Keratinocyte (primary cell): ENCODE measurements around the gene IFNAR1. TPM values are rescaled to one million over a fixed set of nuclear protein-coding genes. Genes with fewer than 3 reads are reported as not detected.

Experiments used
- DNase-seq: peaks from one replicate; pipeline ENCODE4 v3.0.0-alpha.2; 2011; ENCODE audit warnings: low read depth, missing footprints, low spot score
- FAIRE-seq: peaks from 2 replicates; lab custom pipeline; 2011; peaks lifted over from hg19 to GRCh38; lab: Jason Lieb, UNC
- H2AFZ ChIP-seq: 2 replicates; pipeline ENCODE4 v1.6.0; 2012; ENCODE audit warnings: low read length, control low read depth, inconsistent platforms; ENCODE audit not compliant: control insufficient read depth
- H3K27ac ChIP-seq: 2 replicates; pipeline ENCODE4 v1.5.1; 2011; ENCODE audit warnings: low read length; ENCODE audit not compliant: control insufficient read depth, insufficient read depth
- H3K27me3 ChIP-seq: 3 replicates; pipeline ENCODE4 v1.6.0; 2011; ENCODE audit warnings: low read length; ENCODE audit not compliant: control insufficient read depth, insufficient read depth; ENCODE audit errors: extremely low read depth
- H3K36me3 ChIP-seq, 2 experiments: 2 replicates in 1 of 2; 3 replicates in 1 of 2; pipeline ENCODE4 v1.5.1; 2011; ENCODE audit warnings: low read length in 2 of 2, mild to moderate bottlenecking in 1 of 2; ENCODE audit not compliant: control insufficient read depth in 2 of 2, insufficient read depth in 2 of 2; ENCODE audit errors: extremely low read depth in 1 of 2
- H3K4me1 ChIP-seq: 3 replicates; pipeline ENCODE4 v1.5.1; 2011; ENCODE audit warnings: low read length; ENCODE audit not compliant: control insufficient read depth, insufficient read depth; ENCODE audit errors: extremely low read depth
- H3K4me2 ChIP-seq: 3 replicates; pipeline ENCODE4 v1.6.0; 2011; ENCODE audit warnings: low read depth, low read length; ENCODE audit not compliant: control insufficient read depth, insufficient read depth; ENCODE audit errors: extremely low read depth
- H3K4me3 ChIP-seq, 3 experiments: fragments of 200-600 bp in 1 of 3; sonication (generic) in 1 of 3; 2 replicates in 2 of 3; 3 replicates in 1 of 3; pipeline ENCODE4 v1.5.1; 2011 to 2016; ENCODE audit warnings: low read length in 3 of 3, mild to moderate bottlenecking in 3 of 3, control low read depth in 2 of 3, inconsistent platforms in 1 of 3, low read depth in 1 of 3, mixed read lengths in 1 of 3, mixed run types in 1 of 3, moderate library complexity in 1 of 3; ENCODE audit not compliant: control insufficient read depth in 2 of 3, insufficient read depth in 2 of 3; ENCODE audit errors: extremely low read depth in 1 of 3
- H3K79me2 ChIP-seq: 2 replicates; pipeline ENCODE4 v1.6.0; 2012; ENCODE audit warnings: low read length; ENCODE audit not compliant: control insufficient read depth, insufficient read depth
- H3K9ac ChIP-seq: 3 replicates; pipeline ENCODE4 v1.6.0; 2011; ENCODE audit warnings: low read length; ENCODE audit not compliant: control insufficient read depth, insufficient read depth; ENCODE audit errors: extremely low read depth
- H3K9me1 ChIP-seq: 3 replicates; pipeline ENCODE4 v1.6.0; 2011; ENCODE audit warnings: low read length; ENCODE audit not compliant: control insufficient read depth, insufficient read depth; ENCODE audit errors: extremely low read depth
- H3K9me3 ChIP-seq: 2 replicates; pipeline ENCODE4 v1.5.1; 2012; ENCODE audit warnings: low read depth, low read length; ENCODE audit not compliant: control insufficient read depth
- H4K20me1 ChIP-seq: 3 replicates; pipeline ENCODE4 v1.6.0; 2011; ENCODE audit warnings: low read length; ENCODE audit not compliant: control insufficient read depth, insufficient read depth; ENCODE audit errors: extremely low read depth
- CTCF ChIP-seq, 3 experiments: IDR thresholded peaks in 1 of 3; conservative IDR thresholded peaks in 1 of 3; optimal IDR thresholded peaks in 1 of 3; 2 replicates in 2 of 3; 3 replicates in 1 of 3; pipeline versions ENCODE3 to v1.5.1; 2011; ENCODE audit warnings: low read length in 3 of 3, mild to moderate bottlenecking in 3 of 3, moderate library complexity in 2 of 3, control low read depth in 1 of 3, inconsistent platforms in 1 of 3; ENCODE audit not compliant: insufficient read depth in 2 of 3; ENCODE audit errors: extremely low read depth in 1 of 3
- EZH2 ChIP-seq: IDR thresholded peaks from one replicate; pipeline ENCODE4 v1.6.1; 2012; ENCODE audit warnings: inconsistent platforms, mild to moderate bottlenecking, low read length, moderate library complexity
- dilution Hi-C: fragments of 300-500 bp; cut with MboI; formaldehyde crosslinking; loops from one replicate; pipeline ENCODE4 v1.7.0; 2020; ENCODE audit warnings: low sequenced_read_pairs; ENCODE audit not compliant: extremely low pct_ligation_motif_present
- polyA plus RNA-seq, 5 experiments: library from polyadenylated mRNA; depleted of rRNA in 3 of 5; stranded (reverse) in 3 of 5; stranded (forward) in 1 of 5; unstranded in 1 of 5; fragments of >200 nt; gene quantifications; 1 replicate in 1 of 5; 2 replicates in 3 of 5; 3 replicates in 1 of 5; pipeline versions ENCODE4 v1.2.1 to v1.2.3, GENCODE V29; 2011 to 2012; ENCODE audit warnings: missing spikeins in 2 of 5, low read depth in 1 of 5, low replicate concordance in 1 of 5

The IFNAR1 gene
- polyA plus RNA-seq, 1 donor (not counting 4 experiments of a cell fraction or from before 2014, with no cell fraction given) = 12.6 TPM

GRCh38 chr21:33393348-33393747 is 68.6 kb downstream of the IFNAR1 start:
- Histone ChIP-seq H3K27ac (no peak overlapping the region), H3K4me1 (peaks cover 21% of the 10 kb centered on the region), H3K36me3 (no peaks in the 10 kb centered on the region), H3K9ac (no peak overlapping the region), H3K4me3 (no peak overlapping the region), H3K9me1 (no peaks in the 10 kb centered on the region), H3K79me2 (no peaks in the 10 kb centered on the region), H3K4me2 (no peak overlapping the region), H3K9me3 (no peaks in the 10 kb centered on the region), H2AFZ (no peak overlapping the region), H3K27me3 (no peaks in the 10 kb centered on the region), H4K20me1 (no peaks in the 10 kb centered on the region)
- FAIRE-seq (no peak), DNase-seq (no peak)
- TF ChIP-seq EZH2 (no peak), CTCF (optimal IDR thresholded peaks at IDR 0.05 in 1 of 3, IDR thresholded peaks at IDR 0.05 in 1 of 3, conservative IDR thresholded peaks at IDR 0.05 in 1 of 3; ENCODE audit: extremely low read depth in 1 of 3, insufficient read depth in 2 of 3, low read length in 3 of 3) (no peak)
- dilution Hi-C loops = no loop called here

GRCh38 chr21:33394260-33394659 is 69.5 kb downstream of the IFNAR1 start:
- Histone ChIP-seq H3K9ac (no peak overlapping the region), H3K9me3 (no peaks in the 10 kb centered on the region), H3K27me3 (no peaks in the 10 kb centered on the region), H3K36me3 (no peaks in the 10 kb centered on the region), H3K27ac (no peak overlapping the region), H3K4me1 (peaks cover 21% of the 10 kb centered on the region), H2AFZ (no peak overlapping the region), H3K4me2 (no peak overlapping the region), H4K20me1 (no peaks in the 10 kb centered on the region), H3K9me1 (no peaks in the 10 kb centered on the region), H3K4me3 (no peak overlapping the region), H3K79me2 (no peaks in the 10 kb centered on the region)
- no peak for FAIRE-seq
- TF ChIP-seq EZH2 (no peak), CTCF (optimal IDR thresholded peaks at IDR 0.05 in 1 of 3, IDR thresholded peaks at IDR 0.05 in 1 of 3, conservative IDR thresholded peaks at IDR 0.05 in 1 of 3; ENCODE audit: extremely low read depth in 1 of 3, insufficient read depth in 2 of 3, low read length in 3 of 3) (no peak)
- dilution Hi-C loops = no loop called here
- DNase-seq = no peak
